Esophagus muscularis mucosa (tissue), 4 donors: ENCODE results near the gene LTC4S. TPM values are rescaled to one million over a fixed set of nuclear protein-coding genes. Genes with fewer than 3 reads are reported as not detected.

Experiments used
- DNase-seq: peaks from one replicate; pipeline ENCODE4 v3.0.0-alpha.2; 2017; ENCODE audit errors: extremely low spot score
- H3K27ac ChIP-seq, 4 donors: fragments of 200-600 bp; sonication (generic); replicated peaks in 1 of 4; 1 replicate in 3 of 4; 2 replicates in 1 of 4; pipeline ENCODE4 v1.5.1; 2016 to 2019; ENCODE audit warnings: mild to moderate bottlenecking in 1 of 4
- H3K27me3 ChIP-seq, 4 donors: fragments of 200-600 bp; sonication (generic); one replicate each; pipeline versions ENCODE4 v1.5.1 to v1.6.0; 2016 to 2019
- H3K36me3 ChIP-seq, 4 donors: fragments of 200-600 bp; sonication (generic); one replicate each; pipeline ENCODE4 v1.5.1; 2016 to 2019
- H3K4me1 ChIP-seq, 4 donors: fragments of 200-600 bp; sonication (generic); one replicate each; pipeline ENCODE4 v1.5.1; 2016 to 2019
- H3K4me3 ChIP-seq, 4 donors: fragments of 200-600 bp; sonication (generic); 1 replicate in 2 of 4; 2 replicates in 2 of 4; pipeline ENCODE4 v1.5.1; 2016 to 2019; ENCODE audit warnings: mild to moderate bottlenecking in 4 of 4, moderate library complexity in 1 of 4
- H3K9me3 ChIP-seq, 4 donors: fragments of 200-600 bp; sonication (generic); 1 replicate in 3 of 4; 2 replicates in 1 of 4; pipeline ENCODE4 v1.5.1; 2016 to 2019
- CTCF ChIP-seq, 3 experiments: fragments of 200-600 bp in 2 of 3; fragments of 450-650 bp in 1 of 3; sonication (generic) in 2 of 3; IDR thresholded peaks; one replicate each; pipeline ENCODE4 v1.5.1; 2017 to 2019; ENCODE audit warnings: antibody characterized with exemption in 3 of 3, mild to moderate bottlenecking in 2 of 3, moderate library complexity in 1 of 3
- EP300 ChIP-seq: sonication (generic); formaldehyde crosslinking; IDR thresholded peaks from one replicate; pipeline ENCODE4 v1.6.1; 2017; ENCODE audit warnings: antibody characterized with exemption
- POLR2A ChIP-seq: fragments of 450-650 bp; IDR thresholded peaks from one replicate; pipeline ENCODE4 v1.6.1; 2017; ENCODE audit warnings: antibody characterized with exemption, moderate library complexity, mild to moderate bottlenecking, low read depth
- POLR2AphosphoS5 ChIP-seq, 2 donors: sonication (generic); formaldehyde crosslinking; IDR thresholded peaks; one replicate each; pipeline ENCODE4 v1.6.1; 2017; ENCODE audit warnings: antibody characterized with exemption in 2 of 2
- WGBS: methylation state at CpG from one replicate; pipeline ENCODE4 v1.1.5; 2018; 5-methylcytosine and 5-hydroxymethylcytosine counted together
- intact Hi-C: fragments of 100-400 bp; cut with DNase I; formaldehyde crosslinking; loops from one replicate; pipeline ENCODE4 v1.15.1; 2023
- total RNA-seq, 4 donors: library from RNA; depleted of rRNA; stranded (reverse); fragments of >200 nt; gene quantifications; one replicate each; pipeline versions ENCODE4 v1.1.0 to v1.2.1, GENCODE V29; 2016

Gene LTC4S
- total RNA-seq, 4 donors from 2014 or later = 7.9 to 15.2 (median 12.8) TPM

- TF ChIP-seq CTCF (IDR thresholded peaks at IDR 0.05) (peak in 1 of 3 experiments; percentile 4), EP300 (peak; percentile 51), POLR2A (peak; percentile 27), POLR2AphosphoS5 (IDR thresholded peaks at IDR 0.05) (peak; percentile 91 to 98)
- no peaks in the 10 kb centered on the region for H3K27me3 ChIP-seq
- peak overlapping the region; percentile 93 to 100 (median 96) for H3K4me3 ChIP-seq
- peaks cover 5 to 20% (median 16%) of the 10 kb centered on the region in 4 donors for H3K36me3 ChIP-seq
- peak; percentile 98 for DNase-seq
- 3% methylated on average over 8 of the region's 35 CpGs for WGBS
- intact Hi-C loops = no loop called here
- H3K9me3 ChIP-seq = no peaks in the 10 kb centered on the region
- H3K4me1 ChIP-seq = peaks cover 50 to 66% (median 64%) of the 10 kb centered on the region in 4 donors
- H3K27ac ChIP-seq = peak overlapping the region; percentile 99 to 100 (median 100)
Measured at GRCh38 chr5:179818746-179819295, 25.0 kb downstream of the LTC4S start.

GRCh38 chr5:179819296-179820126 is 25.7 kb downstream of the LTC4S start:
- TF ChIP-seq CTCF (IDR thresholded peaks at IDR 0.05) = no peak
- peak in 1 of 2 donors; percentile 2 for TF ChIP-seq POLR2AphosphoS5 (IDR thresholded peaks at IDR 0.05)
- peak overlapping the region; percentile 99 to 100 (median 100) for H3K27ac ChIP-seq
- 56% methylated on average over 6 of the region's 26 CpGs for WGBS
- DNase-seq = no peak
- no peaks in the 10 kb centered on the region for H3K9me3 ChIP-seq
- intact Hi-C loops = loop anchor here (5.0 kb wide), 1 partner anchor 38 kb away; the partner anchor contains the start of gene MRNIP
- H3K4me3 ChIP-seq = peak overlapping the region; percentile 93 to 100 (median 96)
- H3K36me3 ChIP-seq = peaks cover 12 to 27% (median 23%) of the 10 kb centered on the region in 4 donors
- peaks cover 56 to 73% (median 71%) of the 10 kb centered on the region in 4 donors for H3K4me1 ChIP-seq
- no peaks in the 10 kb centered on the region for H3K27me3 ChIP-seq

- peaks cover 18 to 33% (median 29%) of the 10 kb centered on the region in 4 donors for H3K36me3 ChIP-seq
- H3K4me3 ChIP-seq = peak overlapping the region; percentile 93 to 100 (median 96)
- intact Hi-C loops = loop anchor here (5.0 kb wide), 1 partner anchor 37 kb away; the partner anchor contains the start of gene MRNIP
- peaks cover 62 to 78% (median 77%) of the 10 kb centered on the region in 4 donors for H3K4me1 ChIP-seq
- no peaks in the 10 kb centered on the region for H3K9me3 ChIP-seq
- 43% methylated on average over 2 of the region's 12 CpGs for WGBS
- TF ChIP-seq POLR2AphosphoS5 (IDR thresholded peaks at IDR 0.05) = no peak
- TF ChIP-seq CTCF (IDR thresholded peaks at IDR 0.05) = no peak
- TF ChIP-seq POLR2A = no peak
- TF ChIP-seq EP300 = no peak
- H3K27me3 ChIP-seq = no peaks in the 10 kb centered on the region
- no peak for DNase-seq
- H3K27ac ChIP-seq = peak overlapping the region; percentile 99 to 100 (median 100)
Measured at GRCh38 chr5:179820127-179820482, 26.3 kb downstream of the LTC4S start.

- Histone ChIP-seq H3K4me3 (peak within 1 kb of the TSS; percentile 93 to 100 (median 96)), H3K9me3 (no peaks in the 10 kb centered on the region), H3K36me3 (peaks cover 24 to 39% (median 34%) of the 10 kb centered on the region in 4 donors), H3K4me1 (peaks cover 62 to 84% (median 83%) of the 10 kb centered on the region in 4 donors), H3K27me3 (no peaks in the 10 kb centered on the region), H3K27ac (peak within 1 kb of the TSS; percentile 99 to 100 (median 100))
- WGBS = 0% methylated on average over 16 of the region's 81 CpGs
- DNase-seq = peak; percentile 93
- peak; percentile 93 for TF ChIP-seq POLR2A
- TF ChIP-seq POLR2AphosphoS5 (IDR thresholded peaks at IDR 0.05) = peak; percentile 96 to 100
- no peak for TF ChIP-seq CTCF (IDR thresholded peaks at IDR 0.05)
- intact Hi-C loops = loop anchor here (5.0 kb wide), 1 partner anchor 37 kb away; the partner anchor contains the start of gene MRNIP
Measured at GRCh38 chr5:179820483-179821297, 26.9 kb downstream of the LTC4S start, which contains the start of gene SQSTM1. Gene SQSTM1 (plus strand): TSS chr5:179820905. CDS start chr5:179820937, 32 bp downstream.
